NK-92 treated with Interleukin-12 subunit alpha and Interleukin-12 subunit beta, amount 100 ng/mL, for 24 hours (cell line): ENCODE results near the gene CDH18.

ENCODE experiments used
- DNase-seq: peaks from one replicate; lab custom pipeline; 2025; lab: John Stamatoyannopoulos, UW

CDH18 gene

DNA sequence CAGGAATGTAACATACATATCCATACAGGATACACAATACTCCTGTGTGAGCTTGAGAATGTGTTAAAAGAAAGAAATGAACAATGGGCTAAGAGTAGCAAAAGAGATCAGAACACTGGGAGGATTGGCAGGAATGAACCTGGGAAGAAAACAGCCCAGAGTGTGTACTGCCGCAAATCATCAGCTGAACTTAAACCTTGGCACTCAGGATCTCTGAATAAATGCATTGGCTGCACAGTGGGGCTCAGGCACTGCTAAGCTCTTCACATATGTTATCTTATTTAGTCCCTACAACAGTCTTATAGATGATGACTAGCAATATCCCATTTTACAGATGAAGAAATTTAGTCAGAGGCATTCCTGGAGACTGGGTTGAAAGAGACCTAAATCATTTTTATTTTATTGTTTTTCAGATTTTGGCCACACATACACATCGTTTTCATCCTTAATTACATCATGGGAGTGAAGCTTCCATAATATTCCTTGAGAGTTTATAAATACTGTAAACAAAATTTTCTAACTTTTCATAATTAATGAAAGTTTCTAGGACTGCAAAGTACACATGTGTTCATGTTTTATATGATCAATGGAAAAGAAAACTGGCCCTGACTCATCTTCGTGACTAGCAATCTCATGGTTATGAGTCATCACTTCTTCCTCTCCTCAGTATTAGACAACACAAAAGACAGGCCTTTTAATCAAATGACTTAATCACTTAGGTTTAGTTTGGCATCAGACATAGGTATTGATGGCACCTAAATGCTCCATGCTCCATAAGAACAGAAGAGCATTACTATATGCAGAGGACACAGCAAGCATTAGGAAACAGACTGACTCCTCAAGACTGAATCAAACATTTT lies 59.2 kb downstream of the CDH18 start:
- DNase-seq = no peak

DNA sequence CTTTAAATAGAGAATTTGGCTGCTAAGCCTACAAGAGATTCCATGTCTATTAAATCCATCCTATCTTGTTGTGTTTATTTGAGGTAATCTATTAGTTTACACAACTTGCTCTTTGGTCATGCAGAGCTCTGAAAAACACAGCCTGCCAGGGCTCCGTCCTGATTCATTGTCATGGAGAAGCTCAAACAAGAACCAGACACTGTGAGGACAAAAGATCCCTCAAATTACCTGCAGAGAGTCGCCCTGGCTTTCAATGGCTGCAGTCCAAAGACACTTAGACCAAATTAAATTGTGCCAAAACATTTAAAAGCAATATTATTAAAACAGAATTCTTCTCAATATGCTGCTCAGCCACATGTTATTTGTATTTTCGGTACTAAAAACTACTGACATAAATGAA lies 60.1 kb downstream of the CDH18 start:
- DNase-seq = no peak

DNA sequence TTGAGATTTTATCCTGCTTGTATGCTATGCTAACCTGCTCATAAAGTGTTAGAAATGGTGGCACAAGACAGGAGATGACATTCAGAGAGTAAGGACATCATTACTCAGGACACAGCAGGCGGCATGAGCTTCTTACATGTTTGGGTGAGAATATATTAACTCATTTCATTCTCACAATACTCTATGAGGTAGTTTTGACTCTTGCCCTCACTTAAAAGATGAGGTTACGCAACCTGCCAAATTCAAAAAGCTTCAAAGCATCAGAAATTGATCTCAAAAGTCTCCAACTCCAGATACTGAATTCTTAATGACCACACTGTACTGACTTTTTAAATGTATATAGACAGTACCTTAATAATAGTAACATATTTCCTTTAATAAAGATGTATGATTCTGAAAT lies 60.8 kb downstream of the CDH18 start:
- DNase-seq = no peak

- DNase-seq = no peak
Observed at GRCh38 chr5:19923742-19924141, 64.3 kb downstream of the CDH18 start.

GRCh38 chr5:19920761-19921160 lies 67.2 kb downstream of the CDH18 start:
- no peak for DNase-seq

DNA sequence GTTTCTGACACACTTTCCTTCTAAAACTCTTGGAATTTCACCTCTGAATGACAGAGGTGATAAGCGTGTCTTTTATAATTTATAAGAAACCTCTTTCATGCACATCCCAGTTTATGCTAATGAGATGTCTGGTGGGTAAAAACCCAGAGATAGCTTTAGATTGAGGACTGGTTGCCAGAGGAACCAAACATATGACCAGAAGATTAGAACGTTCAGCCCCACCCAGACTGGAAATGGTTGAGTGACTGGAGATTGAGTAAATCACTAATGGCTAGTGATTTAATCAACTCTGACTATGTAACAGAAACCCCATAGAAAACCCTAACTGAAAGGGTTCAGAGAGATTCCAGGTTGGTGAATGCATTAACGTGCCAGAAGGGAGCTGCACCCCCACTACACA lies 69.2 kb downstream of the CDH18 start:
- no peak for DNase-seq

DNA sequence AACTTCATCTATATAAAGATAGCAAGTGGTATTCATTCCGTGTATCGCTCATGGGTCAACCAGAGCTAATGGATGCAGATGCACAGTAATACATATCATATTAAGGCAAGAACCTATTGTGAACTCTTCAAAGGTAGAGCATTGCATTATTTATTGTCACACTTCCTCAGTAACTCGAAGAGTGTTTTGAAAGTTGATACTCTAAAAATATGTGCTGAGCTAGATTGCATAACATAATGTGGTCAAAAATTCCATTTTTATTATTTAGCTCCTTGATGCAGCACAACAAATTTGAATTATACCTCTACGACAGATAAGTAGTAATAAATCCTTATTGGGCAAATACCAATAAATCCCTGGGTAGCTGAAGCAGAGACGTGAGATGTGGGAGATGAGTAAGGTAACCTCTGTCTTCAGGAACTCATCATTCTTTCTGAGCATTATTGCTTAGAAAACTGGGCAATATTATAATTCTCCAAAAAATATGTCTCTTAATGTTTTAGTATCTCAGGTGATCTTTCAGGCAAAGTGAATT lies 70.3 kb downstream of the CDH18 start:
- no peak for DNase-seq

- DNase-seq = no peak
Observed at GRCh38 chr5:19910136-19910535, 77.9 kb downstream of the CDH18 start.

GRCh38 chr5:19904766-19905165 lies 83.2 kb downstream of the CDH18 start:
- no peak for DNase-seq

DNA sequence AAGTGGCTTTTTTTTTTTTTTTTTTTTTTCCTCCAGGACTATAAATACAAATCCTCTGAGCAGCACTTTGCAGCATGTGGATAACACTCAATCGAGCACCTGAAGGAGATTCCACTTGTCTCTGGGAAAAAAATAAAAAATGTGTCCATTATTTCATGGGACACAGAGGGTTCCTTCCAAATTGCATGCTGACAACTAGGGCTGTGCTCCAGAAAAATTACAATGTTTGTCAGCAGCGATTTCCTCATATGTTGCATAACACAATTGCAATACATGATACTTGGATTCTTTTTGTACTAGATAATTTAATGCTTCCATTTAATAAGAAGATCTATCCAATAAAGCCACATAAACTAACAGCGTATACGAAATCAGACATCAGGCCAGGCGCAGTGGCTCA lies 84.4 kb downstream of the CDH18 start:
- DNase-seq = no peak

- no peak for DNase-seq
Observed at GRCh38 chr5:19902316-19902934, 85.6 kb downstream of the CDH18 start.

DNA sequence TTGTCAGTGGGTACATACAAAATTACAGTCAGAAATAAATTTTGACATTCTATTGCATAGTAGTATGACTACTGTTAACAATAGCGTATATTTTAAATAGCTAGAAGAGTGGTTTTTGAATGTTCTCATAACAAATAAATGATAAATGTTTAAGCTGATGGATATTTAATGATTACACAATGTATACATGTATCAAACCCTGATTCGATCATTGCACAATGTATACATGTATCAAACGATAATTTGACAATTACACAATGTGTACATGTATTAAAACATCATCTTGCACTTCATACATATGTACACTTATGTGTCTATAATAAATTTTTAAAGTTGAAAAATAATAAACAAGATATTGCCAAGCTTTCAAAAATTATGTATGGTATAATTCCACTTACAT lies 87.7 kb downstream of the CDH18 start:
- DNase-seq = no peak

- no peak for DNase-seq
Observed at GRCh38 chr5:19891658-19892057, 96.3 kb downstream of the CDH18 start.

GRCh38 chr5:19886123-19886917 lies 101.7 kb downstream of the CDH18 start:
- no peak for DNase-seq

GRCh38 chr5:19885040-19885824 lies 102.8 kb downstream of the CDH18 start:
- no peak for DNase-seq

- no peak for DNase-seq
Observed at GRCh38 chr5:19880859-19881436, 107.1 kb downstream of the CDH18 start.

DNA sequence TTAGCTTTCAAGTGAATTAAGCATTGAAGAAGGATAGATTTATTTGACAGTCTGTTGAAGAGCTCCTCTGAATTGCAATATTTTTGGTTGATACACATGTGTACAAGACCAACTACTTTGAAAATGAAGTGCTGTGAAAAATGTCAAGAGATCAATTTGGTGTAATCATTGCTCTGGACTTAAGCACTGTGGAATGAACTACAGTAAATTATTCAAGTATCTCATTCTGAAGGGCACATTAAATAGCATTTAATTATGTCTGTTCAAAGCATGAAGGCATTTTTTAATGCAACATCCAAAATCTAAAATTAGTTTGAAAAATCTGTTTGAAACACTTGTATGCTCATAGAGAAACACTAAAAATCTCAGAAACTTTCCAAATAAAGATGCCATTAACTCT lies 107.5 kb downstream of the CDH18 start:
- DNase-seq = no peak

DNA sequence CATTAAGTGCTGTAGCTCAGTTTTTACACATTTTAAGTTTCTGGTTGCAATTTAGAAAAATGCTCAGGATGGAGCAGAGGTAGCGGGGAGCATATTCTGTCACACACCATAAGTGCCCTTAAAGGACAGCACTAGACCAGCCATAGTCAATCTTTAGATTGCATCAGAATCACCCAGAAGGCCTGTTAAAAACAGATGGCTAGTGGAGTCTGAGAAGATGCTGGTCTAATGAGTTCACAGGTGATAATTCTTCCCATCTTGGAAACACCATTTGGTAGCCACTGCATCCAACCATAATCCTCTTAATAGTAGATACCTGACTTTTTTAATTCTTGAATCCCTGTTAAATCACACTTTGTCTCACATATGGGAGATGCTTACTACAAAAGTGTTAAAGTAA lies 113.2 kb downstream of the CDH18 start:
- DNase-seq = no peak

- DNase-seq = no peak
Observed at GRCh38 chr5:19866090-19866450, 121.9 kb downstream of the CDH18 start.

- DNase-seq = no peak
Observed at GRCh38 chr5:19865336-19866089, 122.5 kb downstream of the CDH18 start.

- no peak for DNase-seq
Observed at GRCh38 chr5:19862711-19863110, 125.3 kb downstream of the CDH18 start.
